Measurements from ENCODE around the gene SPATA2L.

The SPATA2L gene

DNA sequence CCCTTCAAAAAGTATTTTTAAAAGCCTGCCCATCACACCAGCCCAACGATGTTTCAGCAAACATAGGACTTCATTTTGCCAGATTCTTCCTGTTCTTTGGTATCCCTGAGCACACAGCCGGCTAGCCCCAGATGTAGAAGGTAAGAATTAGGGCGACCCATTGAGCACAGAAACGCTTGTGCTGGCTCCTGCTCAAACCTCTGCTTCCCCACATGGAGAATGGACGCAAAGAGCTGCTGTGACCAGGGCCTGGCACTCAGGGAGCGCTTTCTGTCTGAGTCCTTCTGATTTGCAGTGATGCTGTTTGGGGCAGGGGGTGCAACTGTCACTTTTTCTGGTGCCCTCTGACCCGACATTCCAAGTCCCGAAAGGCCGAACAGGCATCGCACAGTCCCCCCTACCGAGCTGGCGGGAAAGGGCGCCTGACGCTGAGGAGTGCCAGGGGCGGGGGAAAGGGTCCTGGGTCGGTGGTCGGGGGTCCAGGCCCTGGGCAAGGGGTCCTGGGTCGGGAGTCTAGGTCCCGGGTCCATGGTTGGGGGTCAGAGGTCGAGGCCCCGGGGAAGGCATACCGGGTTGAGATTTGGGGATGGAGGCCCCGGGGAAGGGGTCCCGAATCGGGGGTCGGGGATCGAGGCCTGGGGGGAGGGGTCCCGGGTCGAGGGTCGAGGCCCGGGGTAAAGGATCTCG, 44.9 kb downstream of the SPATA2L start:
- Histone ChIP-seq H2AFZ (ENCODE audit: low read length) (no peak overlapping the region), H3K4me1 (ENCODE audit: low read length) (no peaks in the 10 kb centered on the region), H4K20me1 (ENCODE audit: insufficient read depth, low read length) (no peaks in the 10 kb centered on the region), H3K9me2 (replicated peaks; ENCODE audit: insufficient read depth, low read length) (no peaks in the 10 kb centered on the region), H3K9me3 (replicated peaks; ENCODE audit: insufficient read depth, low read length) (no peaks in the 10 kb centered on the region), H3K9ac (ENCODE audit: low read length) (peak overlapping the region; percentile 75; the same call in 1 of the 2 replicates), H3K4me3 (ENCODE audit: low read length) (peak overlapping the region; percentile 84), H3F3A (ENCODE audit: insufficient read depth, low read length) (no peaks in the 10 kb centered on the region), H3K27ac (ENCODE audit: low read length) (no peak overlapping the region), H3K79me2 (ENCODE audit: low read length) (peaks cover 37% of the 10 kb centered on the region), H3K4me2 (ENCODE audit: low read depth, low read length) (peak overlapping the region; percentile 37; the same call in 1 of the 2 replicates), H3K27me3 (replicated peaks; ENCODE audit: insufficient read depth, low read length) (no peaks in the 10 kb centered on the region), H3K36me3 (replicated peaks; ENCODE audit: insufficient read depth, low read length) (no peaks in the 10 kb centered on the region; the same call in 1 of the 2 replicates)
- TF ChIP-seq, protein P1, sequence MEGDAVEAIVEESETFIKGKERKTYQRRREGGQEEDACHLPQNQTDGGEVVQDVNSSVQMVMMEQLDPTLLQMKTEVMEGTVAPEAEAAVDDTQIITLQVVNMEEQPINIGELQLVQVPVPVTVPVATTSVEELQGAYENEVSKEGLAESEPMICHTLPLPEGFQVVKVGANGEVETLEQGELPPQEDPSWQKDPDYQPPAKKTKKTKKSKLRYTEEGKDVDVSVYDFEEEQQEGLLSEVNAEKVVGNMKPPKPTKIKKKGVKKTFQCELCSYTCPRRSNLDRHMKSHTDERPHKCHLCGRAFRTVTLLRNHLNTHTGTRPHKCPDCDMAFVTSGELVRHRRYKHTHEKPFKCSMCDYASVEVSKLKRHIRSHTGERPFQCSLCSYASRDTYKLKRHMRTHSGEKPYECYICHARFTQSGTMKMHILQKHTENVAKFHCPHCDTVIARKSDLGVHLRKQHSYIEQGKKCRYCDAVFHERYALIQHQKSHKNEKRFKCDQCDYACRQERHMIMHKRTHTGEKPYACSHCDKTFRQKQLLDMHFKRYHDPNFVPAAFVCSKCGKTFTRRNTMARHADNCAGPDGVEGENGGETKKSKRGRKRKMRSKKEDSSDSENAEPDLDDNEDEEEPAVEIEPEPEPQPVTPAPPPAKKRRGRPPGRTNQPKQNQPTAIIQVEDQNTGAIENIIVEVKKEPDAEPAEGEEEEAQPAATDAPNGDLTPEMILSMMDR (IDR thresholded peaks at IDR 0.05; ENCODE audit: low read length): no peak
- TF ChIP-seq EZH2phosphoT487 (IDR thresholded peaks at IDR 0.05; ENCODE audit: low read length): no peak
- no peak for TF ChIP-seq EZH2 (optimal IDR thresholded peaks at IDR 0.05; ENCODE audit: low read depth, low read length)
- no peak for DNase-seq

DNA sequence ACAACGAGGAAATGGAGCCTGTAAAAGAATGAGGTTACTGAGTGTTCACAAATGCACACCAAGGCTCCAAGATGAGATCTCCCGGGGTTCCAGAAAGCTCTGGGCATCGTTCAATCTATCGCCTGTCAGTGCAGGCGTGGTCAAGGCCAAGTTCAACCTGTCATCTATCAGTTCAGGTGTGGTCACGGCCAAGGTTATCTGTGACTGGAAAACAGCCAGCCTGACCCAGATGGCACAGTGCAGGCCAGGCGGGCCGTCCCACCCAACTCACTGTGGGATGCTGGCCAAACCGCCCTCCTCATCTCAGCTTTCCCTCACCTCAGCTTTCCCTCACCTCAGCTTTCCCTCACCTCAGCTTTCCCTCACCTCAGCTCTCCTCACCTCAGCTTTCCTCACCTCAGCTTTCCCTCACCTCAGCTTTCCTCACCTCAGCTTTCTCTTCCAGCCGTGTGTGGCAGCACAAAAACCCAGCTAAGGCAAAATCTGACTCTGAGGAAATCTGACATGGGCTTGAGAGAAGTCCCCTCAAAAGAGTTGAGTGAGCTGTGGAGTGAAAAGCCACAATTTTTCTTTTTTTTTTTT, 46.4 kb downstream of the SPATA2L start:
- no peaks in the 10 kb centered on the region for H3K36me3 ChIP-seq (replicated peaks; ENCODE audit: insufficient read depth, low read length)
- no peaks in the 10 kb centered on the region for H3K9me2 ChIP-seq (replicated peaks; ENCODE audit: insufficient read depth, low read length)
- no peaks in the 10 kb centered on the region for H4K20me1 ChIP-seq (ENCODE audit: insufficient read depth, low read length)
- TF ChIP-seq EZH2phosphoT487 (IDR thresholded peaks at IDR 0.05; ENCODE audit: low read length) (no peak), EZH2 (optimal IDR thresholded peaks at IDR 0.05; ENCODE audit: low read depth, low read length) (no peak)
- TF ChIP-seq, protein P1 (IDR thresholded peaks at IDR 0.05; ENCODE audit: low read length): no peak
- H3K27ac ChIP-seq (ENCODE audit: low read length): no peak overlapping the region
- no peaks in the 10 kb centered on the region for H3F3A ChIP-seq (ENCODE audit: insufficient read depth, low read length)
- no peaks in the 10 kb centered on the region for H3K9me3 ChIP-seq (replicated peaks; ENCODE audit: insufficient read depth, low read length)
- H3K4me1 ChIP-seq (ENCODE audit: low read length): no peaks in the 10 kb centered on the region
- H3K4me2 ChIP-seq (ENCODE audit: low read depth, low read length): no peak overlapping the region
- DNase-seq: no peak
- H3K79me2 ChIP-seq (ENCODE audit: low read length): peaks cover 37% of the 10 kb centered on the region
- no peak overlapping the region for H3K9ac ChIP-seq (ENCODE audit: low read length)
- H2AFZ ChIP-seq (ENCODE audit: low read length): no peak overlapping the region
- no peak overlapping the region for H3K4me3 ChIP-seq (ENCODE audit: low read length)
- no peaks in the 10 kb centered on the region for H3K27me3 ChIP-seq (replicated peaks; ENCODE audit: insufficient read depth, low read length)

DNA sequence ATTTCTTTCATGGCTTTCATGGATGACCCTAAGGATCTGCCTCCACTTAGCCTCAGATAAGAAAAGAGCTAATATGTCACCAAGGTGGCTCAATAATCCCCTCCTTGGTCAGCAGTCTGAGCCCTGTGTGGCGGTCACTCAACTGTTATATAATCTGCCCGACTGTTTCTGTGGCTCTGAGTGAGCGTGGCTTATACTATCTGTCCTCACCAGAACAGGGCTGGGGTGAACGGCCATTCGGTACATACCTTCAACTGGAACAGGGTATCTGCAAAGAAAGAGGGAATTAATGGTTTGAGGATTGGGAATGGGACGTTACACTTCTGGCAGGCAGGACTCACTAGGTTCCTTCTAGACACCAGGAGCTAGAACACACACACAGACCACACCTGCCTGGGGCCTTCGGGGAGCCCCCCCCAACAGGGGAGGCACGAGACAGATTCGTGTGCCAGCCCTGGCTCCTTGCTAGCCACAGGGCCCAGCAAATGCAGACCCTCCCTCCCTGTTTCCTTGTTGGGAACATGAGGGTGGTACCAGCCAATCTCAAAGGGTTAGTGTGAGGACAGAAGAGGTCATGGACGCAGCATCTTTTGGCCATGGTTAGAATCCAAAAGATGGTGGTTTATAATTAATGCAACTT, 47.7 kb downstream of the SPATA2L start:
- no peak for TF ChIP-seq EZH2 (optimal IDR thresholded peaks at IDR 0.05; ENCODE audit: low read depth, low read length)
- TF ChIP-seq, protein P1 (IDR thresholded peaks at IDR 0.05; ENCODE audit: low read length): no peak
- no peak for TF ChIP-seq EZH2phosphoT487 (IDR thresholded peaks at IDR 0.05; ENCODE audit: low read length)
- no peak overlapping the region for H2AFZ ChIP-seq (ENCODE audit: low read length)
- H3K4me1 ChIP-seq (ENCODE audit: low read length): no peaks in the 10 kb centered on the region
- H3K9ac ChIP-seq (ENCODE audit: low read length): no peak overlapping the region
- no peak for DNase-seq
- no peaks in the 10 kb centered on the region for H3K9me3 ChIP-seq (replicated peaks; ENCODE audit: insufficient read depth, low read length)
- H3K9me2 ChIP-seq (replicated peaks; ENCODE audit: insufficient read depth, low read length): no peaks in the 10 kb centered on the region
- H3K27ac ChIP-seq (ENCODE audit: low read length): no peak overlapping the region
- H3K4me3 ChIP-seq (ENCODE audit: low read length): no peak overlapping the region
- H3K79me2 ChIP-seq (ENCODE audit: low read length): peaks cover 33% of the 10 kb centered on the region
- no peaks in the 10 kb centered on the region for H3F3A ChIP-seq (ENCODE audit: insufficient read depth, low read length)
- H3K36me3 ChIP-seq (replicated peaks; ENCODE audit: insufficient read depth, low read length): no peaks in the 10 kb centered on the region
- H3K27me3 ChIP-seq (replicated peaks; ENCODE audit: insufficient read depth, low read length): no peaks in the 10 kb centered on the region
- no peak overlapping the region for H3K4me2 ChIP-seq (ENCODE audit: low read depth, low read length)
- H4K20me1 ChIP-seq (ENCODE audit: insufficient read depth, low read length): no peaks in the 10 kb centered on the region

Measured in MM.1S (cell line).